Eye (tissue), 1 donor: ENCODE measurements around the gene ULBP2.
"Not testable (repeated sequence)": the region's sequence is repeated elsewhere in the genome, so short reads cannot be mapped to it uniquely, and the experiment has no call there.

ENCODE experiments used
- DNase-seq: peaks from one replicate; pipeline ENCODE4 v3.0.0-alpha.2; 2015

Gene ULBP2, protein sequence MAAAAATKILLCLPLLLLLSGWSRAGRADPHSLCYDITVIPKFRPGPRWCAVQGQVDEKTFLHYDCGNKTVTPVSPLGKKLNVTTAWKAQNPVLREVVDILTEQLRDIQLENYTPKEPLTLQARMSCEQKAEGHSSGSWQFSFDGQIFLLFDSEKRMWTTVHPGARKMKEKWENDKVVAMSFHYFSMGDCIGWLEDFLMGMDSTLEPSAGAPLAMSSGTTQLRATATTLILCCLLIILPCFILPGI

DNA sequence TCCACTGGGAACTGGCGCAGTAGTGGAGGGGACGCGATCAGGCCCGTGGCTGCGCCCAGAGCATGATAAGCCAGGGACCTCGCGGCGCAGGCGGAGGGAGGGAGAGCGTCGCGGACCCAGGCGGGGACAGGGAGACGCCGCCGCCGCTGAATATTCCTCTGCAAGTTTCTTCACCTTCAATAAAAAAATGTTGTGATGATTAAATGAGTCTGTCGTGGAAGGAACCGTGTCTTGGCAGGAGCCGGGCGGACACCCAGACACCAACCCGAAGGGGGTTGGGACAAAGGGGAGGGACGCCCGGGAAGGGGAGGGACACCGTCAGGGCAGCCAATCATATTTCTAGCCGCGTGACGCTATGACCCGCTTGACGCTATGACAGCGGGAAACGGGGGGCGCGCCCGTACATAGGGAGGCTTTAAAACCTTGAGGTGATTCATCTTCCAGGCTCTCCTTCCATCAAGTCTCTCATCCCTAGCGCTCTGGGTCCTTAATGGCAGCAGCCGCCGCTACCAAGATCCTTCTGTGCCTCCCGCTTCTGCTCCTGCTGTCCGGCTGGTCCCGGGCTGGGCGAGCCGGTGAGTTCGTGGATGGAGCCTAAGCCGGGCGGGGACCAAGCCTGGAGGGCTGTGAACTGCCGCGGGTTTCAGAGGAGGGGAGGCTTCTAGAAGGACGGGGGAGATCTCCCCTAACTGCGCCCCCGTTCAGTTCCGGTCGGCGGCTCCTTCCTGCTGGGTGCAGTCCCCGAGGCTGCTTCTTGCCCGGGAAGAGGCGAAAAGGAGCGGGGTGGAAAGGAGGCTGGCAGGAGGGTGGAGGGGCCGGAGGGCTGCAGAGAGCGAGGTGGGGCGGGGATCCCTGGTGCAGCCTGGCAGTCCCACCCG is at the start of gene ULBP2:
TSS of gene ULBP2 (plus strand) at position 432 of the 878 bp plus-strand sequence. CDS start at position 491, 59 bp downstream.
- DNase-seq = peak; percentile 95

DNA sequence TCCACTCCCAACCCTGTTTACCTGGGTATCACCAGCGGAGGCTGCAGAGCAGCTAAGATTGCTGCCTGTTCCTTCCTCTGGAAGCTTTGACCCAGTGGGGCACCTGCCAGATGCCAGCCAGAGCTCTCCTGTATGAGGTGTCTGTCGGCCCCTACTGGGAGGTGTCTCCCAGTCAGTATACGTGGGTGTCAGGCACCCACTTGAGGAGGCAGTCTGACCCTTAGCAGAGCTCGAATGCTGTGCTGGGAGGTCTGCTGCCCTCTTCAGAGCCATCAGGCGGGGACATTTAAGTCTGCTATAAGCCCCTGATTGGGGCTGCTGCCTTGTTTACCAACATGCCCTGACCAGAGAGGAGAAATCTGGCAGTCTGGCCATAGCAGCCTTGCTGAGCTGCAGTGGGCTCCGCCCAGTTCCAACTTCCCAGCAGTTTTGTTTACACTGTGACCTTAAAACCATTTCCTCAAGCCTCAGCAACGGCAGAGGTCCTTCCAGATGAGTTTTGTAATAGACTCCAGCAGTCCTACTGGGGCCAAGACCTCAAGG is 46.7 kb upstream of the ULBP2 start:
- no peak for DNase-seq

DNA sequence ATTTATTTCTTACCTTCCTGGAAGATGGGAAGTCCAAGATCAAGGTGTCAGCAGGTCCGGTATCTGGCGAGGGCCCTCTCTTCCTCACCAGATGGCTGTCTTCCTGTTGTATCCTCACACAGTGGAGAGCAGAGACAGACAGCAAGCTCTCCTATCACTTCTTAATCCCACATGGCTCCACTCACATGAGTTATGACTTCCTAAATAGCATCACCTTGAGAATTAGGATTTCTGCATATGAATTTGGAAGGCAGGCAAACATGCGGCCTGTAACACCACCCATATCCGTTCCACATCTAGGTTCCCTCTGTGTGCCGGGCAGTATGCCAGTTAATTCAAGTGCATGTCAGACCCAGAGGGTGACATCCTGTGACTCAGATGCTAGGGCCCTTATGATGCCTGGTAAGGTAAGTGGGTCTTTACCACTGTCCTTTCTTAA is 46.0 kb upstream of the ULBP2 start:
- no peak for DNase-seq

DNA sequence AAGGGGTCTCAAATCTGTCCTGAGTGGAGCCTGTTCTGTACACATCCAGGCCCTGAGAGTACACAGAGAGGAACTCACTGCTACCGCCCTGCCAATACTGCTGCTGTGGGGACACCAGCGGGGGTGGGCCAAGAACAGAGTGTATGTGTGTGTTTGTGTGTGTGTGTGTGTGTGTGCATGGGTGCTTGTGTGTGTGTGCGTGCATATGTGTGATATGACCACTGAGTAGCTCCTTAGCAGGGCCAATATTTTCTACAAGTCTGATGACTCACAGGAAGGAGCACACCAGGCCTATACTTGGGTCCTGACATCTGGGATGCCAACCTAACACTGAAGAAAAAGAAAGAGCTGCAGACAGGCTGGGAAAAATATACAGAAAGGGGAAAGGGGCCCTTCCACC is 45.3 kb upstream of the ULBP2 start:
- no peak for DNase-seq

DNA sequence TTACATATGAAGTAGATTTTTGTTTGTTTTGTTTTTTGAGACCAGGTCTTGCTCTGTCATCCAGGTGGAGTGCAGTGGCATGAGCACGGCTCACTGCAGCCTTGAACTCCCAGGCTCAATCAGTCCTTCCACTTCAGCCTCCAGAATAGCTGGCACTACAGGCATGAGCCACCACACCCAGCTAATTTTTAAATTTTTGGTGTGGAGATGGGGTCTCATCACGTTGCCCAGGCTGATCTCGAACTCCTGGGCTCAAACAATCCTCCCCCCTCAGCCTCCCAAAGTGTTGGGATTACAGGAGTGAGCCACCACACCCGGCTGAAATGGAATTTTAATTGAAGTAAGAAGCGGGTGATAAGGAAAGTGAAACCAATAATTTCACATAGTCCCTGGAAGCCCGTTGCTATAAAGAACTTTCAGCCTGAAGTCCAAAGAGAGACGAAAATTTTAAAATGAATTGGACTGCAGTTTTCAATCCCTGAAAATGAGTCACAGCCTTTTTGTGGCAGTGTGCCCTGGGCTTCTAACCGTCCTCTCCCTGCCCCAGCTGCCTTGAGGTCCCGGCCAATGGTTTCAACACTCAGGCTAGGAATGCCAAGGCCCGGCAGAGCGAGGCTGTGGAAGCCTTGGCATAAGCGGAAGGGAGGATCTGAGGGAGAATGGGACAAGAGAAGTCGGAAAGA is 44.7 kb upstream of the ULBP2 start:
- no peak for DNase-seq

DNA sequence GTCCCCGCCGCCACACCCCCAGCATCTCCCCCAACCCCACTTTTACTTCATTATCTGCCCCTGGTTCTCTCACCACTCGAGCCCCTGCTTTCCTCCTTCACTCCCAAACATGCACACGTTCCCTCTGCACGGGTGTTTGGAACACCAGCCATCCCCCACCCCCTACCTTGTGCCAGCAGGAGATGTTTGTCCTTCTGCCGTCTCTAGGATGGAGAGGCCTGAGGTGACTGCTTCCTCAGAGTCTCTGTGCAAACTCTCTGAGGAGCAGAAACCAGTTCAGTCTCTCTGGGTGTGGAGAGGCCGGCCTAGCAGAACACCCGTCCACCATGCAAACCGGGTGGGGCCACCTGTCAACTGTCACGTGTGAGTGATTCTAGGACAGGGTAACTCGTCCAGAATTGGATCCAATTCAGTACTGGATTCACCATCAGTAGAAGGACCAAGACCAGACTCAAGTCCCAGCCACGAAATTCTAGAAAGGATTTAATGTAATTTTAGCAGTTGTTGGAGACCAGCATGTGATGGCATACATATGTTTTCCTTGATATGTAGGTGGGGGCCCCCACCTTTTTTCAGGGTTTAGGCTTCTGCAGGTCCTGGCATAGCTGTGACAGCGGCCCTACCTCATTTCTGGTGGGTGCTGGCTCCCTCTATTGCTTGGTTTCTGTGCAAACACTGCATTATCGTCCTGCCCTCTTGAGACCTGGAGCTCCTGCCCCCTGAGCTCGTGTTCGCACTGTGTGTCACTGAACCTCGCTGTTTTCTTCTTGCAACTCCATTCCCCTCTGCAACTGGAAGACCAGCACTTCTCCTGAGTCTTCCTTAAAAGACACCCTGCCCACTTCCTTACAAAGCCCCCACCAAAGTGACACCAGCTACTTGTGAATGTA is 43.7 kb upstream of the ULBP2 start, which contains the start of gene RAET1E:
TSS of gene RAET1E (minus strand) at position 259 of the 890 bp plus-strand sequence. CDS start 7,212 bp downstream, outside the sequence.
- DNase-seq = no peak

DNA sequence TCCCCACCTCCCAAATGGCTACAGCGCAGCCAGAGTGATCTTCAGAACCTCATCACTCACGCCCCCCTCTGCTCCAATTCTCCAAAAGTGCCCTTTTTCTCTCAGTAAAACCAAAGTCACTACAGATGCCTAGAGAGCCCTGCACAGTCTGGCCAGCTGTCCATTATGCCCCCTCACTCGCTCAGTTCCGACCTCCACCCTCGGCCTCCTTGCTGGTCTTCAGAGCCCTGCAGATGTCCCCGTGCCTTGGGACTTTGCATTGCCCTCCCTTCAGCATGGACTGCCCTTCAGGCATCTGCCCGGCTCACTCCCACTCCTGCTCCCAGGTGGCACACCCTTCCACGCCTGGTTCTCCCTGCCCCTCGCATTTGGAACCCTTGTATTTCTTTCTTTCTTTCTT is 42.8 kb upstream of the ULBP2 start:
- DNase-seq = no peak

DNA sequence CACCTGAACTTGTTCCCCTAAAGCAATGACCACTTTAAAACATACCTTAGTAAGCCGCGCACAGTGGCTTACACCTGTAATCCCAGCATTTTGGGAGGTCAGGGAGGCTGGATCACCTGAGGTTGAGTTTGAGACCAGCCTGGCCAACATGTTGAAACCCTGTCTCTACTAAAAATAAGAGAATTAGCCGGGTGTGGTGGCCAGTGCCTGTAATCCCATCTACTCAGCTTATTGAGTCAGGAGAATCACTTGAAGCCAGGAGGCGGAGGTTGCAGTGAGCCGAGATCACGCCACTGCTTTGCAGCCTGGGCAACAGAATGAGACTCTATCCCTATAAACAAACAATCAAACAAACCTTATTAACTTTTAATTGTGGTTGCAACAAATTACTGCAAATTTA is 42.3 kb upstream of the ULBP2 start:
- DNase-seq = no peak

DNA sequence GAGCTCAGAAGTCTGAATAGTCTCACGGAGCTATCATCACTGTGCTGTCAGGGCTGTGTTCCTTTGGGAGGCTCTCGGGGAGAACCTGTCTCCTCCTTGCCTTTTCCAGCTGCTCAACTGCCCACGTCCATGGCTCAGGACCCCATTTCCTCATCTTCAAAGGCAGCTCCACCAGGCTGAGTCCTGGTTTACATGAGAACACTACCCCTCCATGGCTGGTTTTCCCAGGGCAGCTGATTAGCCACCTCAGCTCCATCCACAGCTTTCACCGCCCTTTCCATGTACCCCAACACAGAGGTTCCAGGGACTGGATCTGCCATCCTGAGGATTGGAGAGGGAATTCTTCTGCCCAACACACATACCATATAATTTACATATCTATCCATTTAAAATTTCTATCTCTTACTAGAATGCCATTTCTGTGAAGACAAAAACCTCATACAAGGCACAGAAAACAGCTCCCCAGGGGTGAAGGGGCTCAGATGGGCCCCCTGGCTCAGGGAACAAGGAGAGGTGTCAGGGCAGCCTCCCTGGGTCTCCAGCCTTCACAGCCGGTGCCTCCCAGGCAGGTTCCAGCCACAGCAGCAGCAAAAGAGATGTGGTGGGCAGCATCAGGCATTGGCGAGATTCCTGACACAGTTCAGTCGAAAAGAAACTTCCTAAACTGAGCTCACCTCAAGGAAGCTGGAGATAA is 41.7 kb upstream of the ULBP2 start:
- no peak for DNase-seq

DNA sequence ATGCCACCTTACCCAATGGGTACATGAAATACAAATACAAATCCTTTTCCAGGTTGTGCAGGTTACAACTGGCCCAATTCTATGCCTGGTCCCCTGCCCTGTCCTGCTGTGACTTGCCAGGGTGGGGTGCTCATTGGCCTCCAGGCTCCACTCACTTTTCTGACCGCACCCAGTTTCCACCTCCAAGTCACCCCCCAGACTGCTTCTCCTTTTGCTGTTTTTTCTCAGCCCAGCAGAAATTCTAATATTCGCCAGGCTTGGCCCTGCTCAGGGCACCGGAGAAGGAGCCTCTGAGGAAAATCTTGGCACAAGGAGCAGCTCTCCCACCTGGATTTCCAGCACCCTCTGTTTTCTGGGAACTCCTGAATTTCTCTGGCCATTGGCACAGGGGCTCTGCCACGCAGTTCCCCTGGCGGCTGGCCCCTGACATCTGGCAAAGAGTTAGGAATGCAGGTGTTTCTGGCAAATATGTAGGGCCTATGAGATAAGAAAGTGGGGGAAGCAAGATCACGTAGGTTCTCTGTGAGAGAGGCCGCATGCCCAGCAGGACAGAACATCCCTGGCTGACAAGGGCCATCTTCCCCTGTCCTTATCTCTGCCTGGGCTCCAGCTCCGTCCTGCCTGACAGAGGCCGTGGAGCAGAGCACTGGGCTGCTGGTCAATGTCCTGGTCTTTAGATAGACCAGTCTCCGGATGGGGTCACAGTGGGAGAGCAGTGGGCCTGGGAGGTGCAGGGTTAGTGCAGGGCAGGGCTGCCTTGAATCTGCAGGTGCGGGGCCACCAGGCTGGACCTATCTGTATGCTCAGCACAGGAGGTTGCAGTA is 41.0 kb upstream of the ULBP2 start:
- no peak for DNase-seq

DNA sequence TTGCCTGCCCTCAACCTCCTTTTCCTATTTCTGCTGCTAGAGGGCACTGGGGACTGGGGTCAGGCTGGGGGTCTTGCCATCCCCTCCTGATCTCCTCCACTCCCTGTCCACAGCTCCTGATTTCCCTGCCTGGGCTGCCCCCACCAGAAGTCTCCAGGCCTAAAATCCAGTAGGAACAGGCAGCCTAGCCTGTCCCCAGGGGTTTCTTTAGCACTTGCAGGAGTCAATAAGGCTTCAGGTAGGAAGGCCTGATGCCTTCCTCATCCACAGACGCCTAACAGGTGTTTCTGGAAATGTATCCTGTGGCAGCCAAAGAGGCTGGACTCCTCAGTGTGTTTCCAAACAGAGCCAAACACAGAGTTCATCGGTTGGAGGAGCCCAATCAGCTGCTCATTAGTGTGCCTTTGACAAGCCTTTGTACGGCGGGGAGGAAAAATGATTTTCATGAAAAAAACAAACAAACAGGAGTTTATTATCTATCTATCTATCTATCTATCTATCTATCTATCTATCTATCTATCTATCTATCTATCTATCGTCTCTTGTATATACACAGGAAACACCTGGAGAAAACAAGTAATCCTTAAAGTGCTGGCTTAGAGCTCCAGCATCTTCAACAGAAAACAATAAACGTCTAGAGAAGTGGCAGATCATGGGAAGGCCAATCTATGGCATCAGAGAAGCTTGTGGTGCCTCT is 40.2 kb upstream of the ULBP2 start:
- no peak for DNase-seq

DNA sequence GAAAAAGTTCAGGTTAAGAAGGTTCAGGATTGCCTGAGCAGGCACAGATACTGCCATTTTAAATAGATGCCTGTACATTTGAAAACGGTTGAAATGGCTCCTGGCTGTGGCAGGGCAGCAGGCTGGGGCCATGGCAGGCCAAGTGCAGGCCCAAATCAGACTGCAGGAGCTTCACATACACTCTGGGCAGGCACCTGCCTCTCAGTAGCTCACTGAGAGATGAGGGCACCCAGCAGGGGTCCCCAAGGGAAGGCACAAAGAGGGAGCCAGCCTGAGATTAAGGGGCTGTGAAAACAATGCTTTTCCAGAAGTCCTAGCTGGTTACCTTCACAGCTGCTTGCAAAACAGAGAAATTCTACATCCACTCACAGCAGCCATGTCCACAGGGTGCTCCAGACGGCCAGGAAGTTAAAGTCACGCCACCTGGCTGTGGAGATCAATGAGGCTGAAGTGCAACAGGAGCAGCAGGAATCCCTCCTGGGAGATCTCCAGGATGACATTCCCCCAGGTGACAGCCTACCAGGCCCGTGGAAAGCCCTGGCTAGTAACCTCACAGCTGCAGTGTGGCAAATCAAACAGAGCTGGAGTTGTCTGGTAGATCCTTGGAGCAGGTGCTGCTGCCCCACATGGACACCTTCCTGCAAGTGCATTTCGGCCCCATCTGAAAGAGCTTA is 37.7 kb upstream of the ULBP2 start:
- DNase-seq = no peak

DNA sequence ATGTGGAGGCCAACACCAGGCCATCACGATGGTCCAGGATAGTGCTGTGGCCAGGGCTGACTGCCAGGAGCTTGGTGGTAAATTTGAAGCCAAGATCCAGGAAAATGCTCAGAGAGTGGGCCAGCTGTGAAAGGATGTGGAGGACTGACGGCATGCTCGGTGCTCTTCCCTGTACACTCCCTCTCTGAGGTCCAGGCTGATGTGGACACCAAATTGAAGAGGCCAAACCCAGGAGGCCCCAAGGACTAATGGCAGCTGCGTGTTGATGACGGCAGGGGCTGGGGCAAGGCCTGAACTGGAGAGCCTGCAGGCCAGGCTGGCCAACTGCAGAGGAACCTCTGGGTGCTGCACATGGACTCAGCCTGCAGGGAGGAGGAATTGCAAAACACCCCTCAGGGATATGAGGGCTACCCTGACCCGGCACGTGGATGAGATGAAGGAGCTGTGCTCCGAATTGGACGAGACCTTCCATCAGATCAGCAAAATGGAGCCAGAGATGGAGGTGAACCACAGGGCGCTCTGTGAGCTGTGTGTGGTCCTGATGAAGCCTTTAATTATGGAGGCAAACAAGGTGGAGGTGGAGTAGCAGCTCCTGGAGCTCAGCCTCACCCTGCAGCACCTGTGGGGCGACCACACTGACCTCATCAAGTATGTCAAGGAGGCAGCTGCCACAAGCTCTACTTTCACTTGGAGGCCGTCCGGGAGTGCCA is 37.0 kb upstream of the ULBP2 start:
- no peak for DNase-seq

DNA sequence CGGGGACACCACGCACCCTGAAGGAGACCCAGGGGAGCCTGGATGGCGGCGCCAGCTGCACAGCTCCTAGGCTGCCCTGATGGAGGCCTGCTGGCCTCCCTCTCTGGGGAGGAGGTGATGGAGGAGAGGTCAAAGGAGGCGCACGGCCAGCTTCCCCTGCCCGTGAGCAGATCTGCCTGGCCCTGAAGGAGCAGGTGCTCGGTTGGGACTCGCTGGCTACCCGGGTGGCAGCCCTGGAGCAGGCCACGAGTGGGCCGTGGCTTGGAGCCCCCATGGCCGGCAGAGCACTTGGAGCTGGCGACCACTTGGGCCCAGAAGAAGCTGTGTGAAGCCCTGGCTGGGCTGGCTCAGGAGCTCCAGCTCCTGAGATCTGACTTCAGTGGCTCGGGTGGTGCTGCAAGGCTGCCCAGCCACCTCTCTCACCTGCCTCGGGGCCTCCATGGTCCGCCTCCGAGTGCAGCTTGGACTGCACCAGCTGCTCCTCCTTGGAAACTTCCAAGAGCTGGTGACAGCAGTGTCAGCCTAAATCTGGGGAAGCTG is 36.4 kb upstream of the ULBP2 start:
- DNase-seq = no peak

DNA sequence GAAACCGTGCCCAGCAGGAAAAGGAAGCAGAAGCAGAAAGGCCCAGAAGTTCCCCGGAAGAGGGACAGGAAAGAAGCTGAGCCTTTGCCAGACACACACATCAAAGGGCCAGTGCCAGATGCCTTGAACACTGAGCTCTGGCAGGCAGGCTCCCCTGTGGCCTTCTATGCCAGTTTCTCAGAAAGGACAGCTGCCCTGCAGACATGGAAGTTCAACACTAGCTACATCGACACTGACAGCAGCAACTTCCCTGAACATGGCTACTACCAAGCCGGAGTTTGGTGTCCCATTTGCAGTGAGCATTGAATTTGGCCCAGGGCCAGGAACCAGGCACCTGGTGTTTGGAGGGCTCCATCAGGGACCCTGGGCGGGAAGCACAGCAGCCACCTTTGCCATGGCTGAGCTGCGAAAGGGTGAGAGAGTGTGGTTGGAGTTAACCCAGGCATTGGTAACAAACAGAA is 35.9 kb upstream of the ULBP2 start:
- DNase-seq = no peak

DNA sequence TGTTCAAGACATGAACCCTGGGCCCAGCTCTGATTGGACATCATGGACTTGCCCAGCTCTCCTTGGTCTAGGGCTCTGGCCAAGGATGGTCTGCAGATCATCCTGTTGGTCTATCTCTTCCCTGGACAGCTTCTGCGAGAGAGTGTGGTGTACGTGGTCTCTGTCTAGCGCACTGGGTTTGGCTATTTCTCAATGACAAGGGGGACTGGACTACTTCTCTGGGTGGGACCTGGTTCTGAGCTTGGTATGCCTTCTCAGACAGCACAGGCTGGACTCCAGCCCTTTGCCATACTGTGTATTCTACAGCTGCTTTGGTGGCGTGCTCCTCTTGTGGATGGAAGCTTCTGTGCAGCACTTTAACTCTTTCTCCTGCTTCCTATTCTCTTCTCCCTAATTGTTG is 35.4 kb upstream of the ULBP2 start:
- DNase-seq = no peak

DNA sequence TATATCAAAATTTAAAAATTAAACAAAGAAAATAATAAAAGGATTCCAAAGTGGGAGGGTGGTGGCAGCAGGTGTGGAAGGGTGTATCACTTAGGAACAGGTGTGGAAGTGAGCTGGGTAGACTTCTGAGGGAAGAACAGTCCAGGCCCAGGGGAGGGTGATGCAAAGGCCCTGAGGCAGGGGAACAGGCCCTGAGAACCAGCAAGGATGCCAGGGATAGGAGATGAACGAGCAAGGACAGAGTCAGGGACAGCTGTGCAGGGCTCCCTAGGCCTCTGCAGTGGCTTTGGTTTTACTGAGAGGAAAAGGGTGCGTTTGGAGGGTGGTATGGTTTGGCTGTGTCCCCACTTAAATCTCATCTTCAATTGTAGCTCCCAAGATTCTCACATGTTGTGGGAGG is 34.5 kb upstream of the ULBP2 start:
- DNase-seq = no peak

DNA sequence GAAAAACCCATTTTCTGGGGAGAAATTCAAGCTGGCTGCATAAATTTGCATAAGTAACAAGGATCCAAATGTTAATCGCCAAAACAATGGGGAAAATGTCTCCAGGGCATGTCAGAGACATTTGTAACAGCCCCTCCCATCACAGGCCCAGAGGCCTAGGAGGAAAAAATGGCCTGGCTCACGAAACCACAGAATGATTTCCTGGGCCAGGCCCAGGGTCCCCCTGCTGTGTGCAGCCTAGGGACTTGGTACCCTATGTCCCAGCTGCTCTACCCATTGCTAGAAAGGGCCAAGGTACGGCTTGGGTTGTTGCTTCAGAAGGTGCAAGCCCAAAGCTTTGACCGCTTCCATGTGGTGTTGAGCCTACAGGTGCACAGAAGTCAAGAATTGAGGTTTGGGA is 33.3 kb upstream of the ULBP2 start:
- not testable (repeated sequence) for DNase-seq
